GM12892 (cell line): ENCODE measurements around the gene COMP.

ENCODE experiments used
- DNase-seq: peaks from one replicate; pipeline ENCODE4 v3.0.0; 2011; ENCODE audit not compliant: insufficient read length
- FAIRE-seq: peaks from 2 replicates; lab custom pipeline; 2011; peaks lifted over from hg19 to GRCh38; lab: Jason Lieb, UNC
- POLR2A ChIP-seq: IDR thresholded peaks from 2 replicates; pipeline ENCODE4 v1.6.1; 2011; ENCODE audit warnings: low read depth, low read length, control low read depth
- POLR2AphosphoS5 ChIP-seq: IDR thresholded peaks from 2 replicates; pipeline ENCODE4 v1.6.1; 2011; ENCODE audit warnings: low read depth, low read length, control low read depth
- TAF1 ChIP-seq: IDR thresholded peaks from 2 replicates; pipeline ENCODE4 v1.6.1; 2011; ENCODE audit warnings: low read depth, mild to moderate bottlenecking, control low read depth, low read length, borderline replicate concordance

COMP gene

GRCh38 chr19:18771328-18772242, 19.5 kb downstream of the COMP start:
- TF ChIP-seq POLR2A (no peak), TAF1 (no peak), POLR2AphosphoS5 (no peak)
- no peak for FAIRE-seq
- no peak for DNase-seq

- FAIRE-seq (no peak), DNase-seq (no peak)
- no peak for TF ChIP-seq TAF1
- TF ChIP-seq POLR2A = no peak
- TF ChIP-seq POLR2AphosphoS5 = no peak
These were observed 20.3 kb downstream of the COMP start for GRCh38 chr19:18770663-18771327.

DNA sequence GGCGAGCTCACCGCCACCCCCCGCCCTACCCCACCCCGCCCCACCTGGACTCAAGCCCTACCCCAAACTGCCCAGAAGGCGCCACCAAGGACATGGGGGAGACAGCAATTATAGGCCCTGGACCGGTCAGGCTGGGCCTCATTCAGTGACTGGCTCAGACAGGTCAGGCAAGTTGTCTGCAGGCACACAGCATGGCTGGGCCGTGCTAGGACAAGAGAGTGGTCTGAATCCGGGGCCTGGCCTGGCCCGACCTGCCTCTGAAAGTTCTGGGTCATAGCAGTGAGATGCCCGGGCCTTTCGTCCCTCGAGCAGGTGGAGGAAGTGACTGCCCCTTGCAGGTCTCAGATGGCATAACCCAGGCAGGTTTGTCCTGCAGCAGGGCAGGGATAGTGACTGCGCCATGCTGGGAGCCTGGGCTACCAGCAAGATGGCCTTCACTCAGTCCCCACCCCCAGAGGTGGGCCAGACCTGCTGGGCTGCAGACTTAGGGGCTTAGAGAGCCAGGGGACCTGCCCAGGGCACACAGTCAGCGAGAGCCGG, 21.0 kb downstream of the COMP start:
- TF ChIP-seq POLR2AphosphoS5 (no peak), POLR2A (no peak), TAF1 (no peak)
- no peak for DNase-seq
- no peak for FAIRE-seq

DNA sequence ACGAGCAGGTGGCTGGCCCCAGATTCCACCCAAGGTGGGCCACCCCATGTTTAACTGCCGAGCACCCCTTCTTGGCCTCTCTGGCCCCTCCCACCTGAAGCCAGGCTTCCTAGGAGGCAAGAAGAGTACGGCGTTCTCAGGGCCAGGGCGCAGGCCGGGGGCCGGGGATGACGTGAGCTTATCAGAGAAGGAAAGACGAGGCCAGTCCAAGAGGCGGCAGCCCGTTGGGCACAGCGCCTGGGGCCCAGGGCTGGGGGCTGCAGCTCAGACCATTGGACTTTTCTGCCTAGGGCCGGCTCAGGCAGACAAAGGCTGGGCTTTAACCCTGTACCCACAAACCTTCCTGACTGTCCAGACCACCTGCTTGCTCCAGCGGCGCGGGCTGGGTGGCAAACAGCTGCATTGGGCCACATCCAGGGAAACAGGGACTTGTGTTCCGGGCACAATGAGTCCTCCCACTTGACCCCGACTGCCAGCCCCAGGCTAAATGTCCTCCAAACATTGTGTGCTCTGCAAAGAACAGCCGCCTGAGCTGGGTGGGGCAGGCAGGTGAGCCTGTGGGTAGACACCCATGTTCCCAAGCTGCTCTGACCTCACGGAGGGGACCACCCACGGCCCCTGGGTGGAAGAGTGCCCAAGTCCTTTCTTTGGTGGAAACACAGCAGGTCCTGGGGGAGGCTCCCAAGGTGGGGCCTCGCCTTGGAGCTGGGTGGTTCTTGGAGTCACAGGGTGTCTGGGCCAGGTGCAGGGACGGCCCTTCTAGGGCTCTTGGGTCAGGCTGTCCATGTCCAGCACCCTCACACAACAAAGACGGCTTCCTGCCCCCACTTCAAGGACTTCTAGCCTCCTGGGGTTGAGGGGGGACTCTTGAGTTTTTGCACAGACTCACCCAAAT, 21.9 kb downstream of the COMP start:
- DNase-seq (no peak), FAIRE-seq (no peak)
- TF ChIP-seq POLR2A (no peak), POLR2AphosphoS5 (no peak), TAF1 (no peak)

- TF ChIP-seq POLR2A (no peak), TAF1 (no peak), POLR2AphosphoS5 (no peak)
- no peak for DNase-seq
- FAIRE-seq = no peak
These were observed 22.9 kb downstream of the COMP start for GRCh38 chr19:18768046-18768771.

DNA sequence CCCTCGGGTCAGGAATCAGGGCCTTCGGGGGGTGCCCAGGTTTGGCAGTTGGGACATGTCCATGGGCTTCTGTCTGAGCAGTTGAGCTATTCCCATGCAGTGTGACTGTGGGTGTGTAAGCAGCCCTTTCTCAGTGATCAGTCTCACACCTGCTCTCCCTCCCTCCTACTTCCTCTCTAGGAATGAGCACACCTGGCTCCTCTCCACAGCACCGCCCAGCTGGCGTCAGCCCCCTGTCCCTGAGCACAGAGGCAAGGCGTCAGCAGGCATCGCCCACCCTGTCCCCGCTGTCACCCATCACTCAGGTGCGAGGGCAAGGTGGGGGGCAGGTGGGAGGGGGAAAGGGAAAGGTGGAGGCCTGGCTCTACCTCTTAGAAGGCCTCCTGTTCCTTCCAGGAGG, 25.9 kb downstream of the COMP start:
- no peak for FAIRE-seq
- TF ChIP-seq POLR2A (no peak), TAF1 (no peak), POLR2AphosphoS5 (no peak)
- DNase-seq = no peak

GRCh38 chr19:18764591-18765051, 26.5 kb downstream of the COMP start:
- DNase-seq (no peak), FAIRE-seq (no peak)
- TF ChIP-seq POLR2AphosphoS5 (no peak), POLR2A (no peak), TAF1 (no peak)

- FAIRE-seq = no peak
- no peak for TF ChIP-seq POLR2AphosphoS5
- no peak for TF ChIP-seq TAF1
- TF ChIP-seq POLR2A = no peak
- DNase-seq = no peak
These were observed 27.2 kb downstream of the COMP start for GRCh38 chr19:18763674-18764590.
